Pancreas (tissue), 10 donors: Measurements from ENCODE around the gene ZNF722. TPM values are rescaled to one million over a fixed set of nuclear protein-coding genes. Genes with fewer than 3 reads are reported as not detected.

ENCODE experiments used
- ATAC-seq, 4 donors: fragments of 200-7000 bp; cut with Tn5 transposase; one replicate each; pipeline versions ENCODE4 v1.8.0 to v1.9.1; 2020; ENCODE audit warnings: mild to moderate bottlenecking in 4 of 4, moderate library complexity in 4 of 4
- DNase-seq, 6 donors: peaks; one replicate each; pipeline ENCODE4 v3.0.0-alpha.2; 2020
- FAIRE-seq: peaks from 2 replicates; lab custom pipeline; 2012; peaks lifted over from hg19 to GRCh38; lab: Jason Lieb, UNC
- H3K27ac ChIP-seq, 4 donors: fragments of 200-600 bp; sonication (generic); 1 replicate in 3 of 4; 2 replicates in 1 of 4; pipeline versions ENCODE4 v1.5.0 to v1.8.0; 2020
- H3K27me3 ChIP-seq, 4 donors: fragments of 200-600 bp; one replicate each; pipeline ENCODE4 v1.8.0; 2021
- H3K36me3 ChIP-seq, 3 donors: fragments of 200-600 bp; sonication (generic) in 1 of 3; one replicate each; pipeline versions ENCODE4 v1.5.0 to v1.8.0; 2020 to 2021
- H3K4me1 ChIP-seq, 3 donors: fragments of 200-600 bp; one replicate each; pipeline ENCODE4 v1.8.0; 2021
- H3K4me3 ChIP-seq, 4 donors: fragments of 200-600 bp; sonication (generic) in 2 of 4; one replicate each; pipeline versions ENCODE4 v1.5.0 to v1.8.0; 2020 to 2021
- H3K9me3 ChIP-seq, 4 donors: fragments of 200-600 bp; one replicate each; pipeline ENCODE4 v1.8.0; 2021
- WGBS, 2 donors: extraction: QIAGEN DNeasy Blood & Tissue Kit; methylation state at CpG; one replicate each; pipeline ENCODE4 v1.1.7; 2013; 5-methylcytosine and 5-hydroxymethylcytosine counted together
- intact Hi-C, 3 donors: fragments of 100-400 bp; cut with DNase I; formaldehyde crosslinking; loops; one replicate each; pipeline versions ENCODE4 v1.11.1 to v1.14.2; 2022
- polyA plus RNA-seq, 2 donors: library from polyadenylated mRNA; stranded (reverse); fragments of 200-250 nt; gene quantifications; one replicate each; pipeline ENCODE4 v1.2.3, GENCODE V29; 2013
- total RNA-seq, 6 donors: library from RNA; stranded (reverse); fragmentation: NEBNext Ultra II Directional in 4 of 6; extraction: Animal tissue kit (Norgen Biotek cat#: 25700) in 4 of 6; gene quantifications; one replicate each; pipeline versions ENCODE4 v1.2.1 to v1.2.4, GENCODE V29; 2021 to 2023
- TF ChIP-seq, protein P1 (sequence below), 4 donors: fragments of 200-600 bp; sonication (generic) in 3 of 4; IDR thresholded peaks; one replicate each; pipeline versions ENCODE4 v1.5.0 to v1.8.0; 2021; ENCODE audit warnings: antibody characterized with exemption in 4 of 4
- donor health status: healthy with polysubstance abuse.
- donor health status: DM: no; HTN: no; CAD: no; lungs with moderate emphysema.
- donor health status: DM: no; HTN: no; CAD: no.
- donor health status: control.
- donor health status: control.
- donor health status: Bipolar disorder and iron deficiency.
- donor health status: DM: yes; HTN: yes; CAD: no.
- donor health status: DM: no; HTN: no; CAD: no.
- donor health status: DM: no; HTN: no; CAD: no.
- donor health status: DM: yes; HTN: yes; CAD: no.

ZNF722 gene
- total and polyA plus RNA-seq, 8 donors: not detected

DNA sequence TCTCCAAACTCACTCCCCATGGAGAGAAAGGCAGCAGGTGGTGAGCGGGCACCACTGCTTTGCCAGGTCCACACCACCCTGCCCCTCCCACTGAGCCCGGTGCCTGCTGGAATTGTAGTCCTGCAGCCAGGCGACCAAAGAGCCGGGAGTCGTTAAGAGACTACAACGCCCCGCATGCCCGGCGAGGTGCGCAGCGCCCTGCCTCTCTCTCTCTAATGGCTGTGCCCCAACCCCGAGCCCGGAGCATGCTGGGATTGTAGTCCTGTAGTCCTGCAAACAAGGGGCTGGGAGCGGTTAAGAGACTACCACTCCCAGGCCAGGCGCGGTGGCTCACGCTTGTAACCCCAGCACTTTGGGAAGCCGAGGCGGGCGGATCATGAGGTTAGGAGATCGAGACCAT, 38.4 kb downstream of the ZNF722 start:
- H3K27ac ChIP-seq: no peak overlapping the region
- no peak overlapping the region for H3K4me3 ChIP-seq
- no peaks in the 10 kb centered on the region for H3K27me3 ChIP-seq
- WGBS, 2 donors: 7 to 15% methylated on average over 21 of the region's 21 CpGs
- H3K9me3 ChIP-seq: no peaks in the 10 kb centered on the region
- intact Hi-C loops: no loop called here
- H3K36me3 ChIP-seq: no peaks in the 10 kb centered on the region
- ATAC-seq (peak in 3 of 4 donors; percentile 31 to 87 (median 48)), DNase-seq (peak in 1 of 6 donors; percentile 20), FAIRE-seq (no peak)
- H3K4me1 ChIP-seq: no peaks in the 10 kb centered on the region
- TF ChIP-seq, protein P1, sequence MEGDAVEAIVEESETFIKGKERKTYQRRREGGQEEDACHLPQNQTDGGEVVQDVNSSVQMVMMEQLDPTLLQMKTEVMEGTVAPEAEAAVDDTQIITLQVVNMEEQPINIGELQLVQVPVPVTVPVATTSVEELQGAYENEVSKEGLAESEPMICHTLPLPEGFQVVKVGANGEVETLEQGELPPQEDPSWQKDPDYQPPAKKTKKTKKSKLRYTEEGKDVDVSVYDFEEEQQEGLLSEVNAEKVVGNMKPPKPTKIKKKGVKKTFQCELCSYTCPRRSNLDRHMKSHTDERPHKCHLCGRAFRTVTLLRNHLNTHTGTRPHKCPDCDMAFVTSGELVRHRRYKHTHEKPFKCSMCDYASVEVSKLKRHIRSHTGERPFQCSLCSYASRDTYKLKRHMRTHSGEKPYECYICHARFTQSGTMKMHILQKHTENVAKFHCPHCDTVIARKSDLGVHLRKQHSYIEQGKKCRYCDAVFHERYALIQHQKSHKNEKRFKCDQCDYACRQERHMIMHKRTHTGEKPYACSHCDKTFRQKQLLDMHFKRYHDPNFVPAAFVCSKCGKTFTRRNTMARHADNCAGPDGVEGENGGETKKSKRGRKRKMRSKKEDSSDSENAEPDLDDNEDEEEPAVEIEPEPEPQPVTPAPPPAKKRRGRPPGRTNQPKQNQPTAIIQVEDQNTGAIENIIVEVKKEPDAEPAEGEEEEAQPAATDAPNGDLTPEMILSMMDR (IDR thresholded peaks at IDR 0.05): no peak

GRCh38 chr7:64045301-64046040, 46.8 kb downstream of the ZNF722 start, which contains the start of gene ZNF727:
Gene ZNF727, plus strand, starts transcription at chr7:64045434. Its CDS starts 188 bp downstream, at chr7:64045622.
- FAIRE-seq (no peak), ATAC-seq (peak; percentile 97 to 99 (median 98)), DNase-seq (peak; percentile 60 to 81 (median 74))
- TF ChIP-seq, protein P1 (IDR thresholded peaks at IDR 0.05): no peak
- intact Hi-C loops: no loop called here
- Histone ChIP-seq H3K36me3 (no peaks in the 10 kb centered on the region), H3K4me1 (no peaks in the 10 kb centered on the region), H3K9me3 (no peaks in the 10 kb centered on the region), H3K4me3 (peak within 1 kb of the TSS; percentile 29 to 51 (median 40)), H3K27me3 (no peaks in the 10 kb centered on the region), H3K27ac (peak within 1 kb of the TSS; percentile 25 to 79 (median 44))
- 1 to 8% methylated on average over 33 of the region's 33 CpGs for WGBS, 2 donors

DNA sequence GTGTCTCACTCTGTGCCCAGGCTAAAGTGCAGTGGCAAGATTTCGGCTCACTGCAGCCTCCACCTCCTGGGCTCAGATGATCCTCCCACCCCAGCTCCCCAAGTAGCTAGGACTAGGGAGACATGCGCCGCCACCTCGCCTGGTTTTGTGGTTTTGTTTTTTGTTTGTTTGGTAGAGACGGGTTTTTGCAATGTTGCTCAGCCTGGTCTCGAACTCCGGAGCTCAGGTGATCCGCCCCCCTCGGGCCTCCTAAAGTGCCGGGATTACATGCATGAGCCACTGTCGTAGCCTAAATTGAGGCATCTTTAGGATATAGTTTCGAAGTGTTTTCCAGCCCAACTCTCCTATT, 47.4 kb downstream of the ZNF722 start:
- Histone ChIP-seq H3K4me3 (peak overlapping the region; percentile 29 to 51 (median 40)), H3K27ac (peak overlapping the region in 3 of 4 donors; percentile 41 to 79 (median 46)), H3K4me1 (no peaks in the 10 kb centered on the region), H3K27me3 (no peaks in the 10 kb centered on the region), H3K36me3 (no peaks in the 10 kb centered on the region), H3K9me3 (no peaks in the 10 kb centered on the region)
- intact Hi-C loops: no loop called here
- WGBS, 2 donors: 9 to 12% methylated on average over 12 of the region's 12 CpGs
- ATAC-seq (peak; percentile 9 to 22 (median 18)), FAIRE-seq (no peak), DNase-seq (no peak)
- TF ChIP-seq, protein P1 (IDR thresholded peaks at IDR 0.05): no peak

Other genes with a start within 250 kb of the ZNF722 start
- gene ZNF727, start 46.6 kb downstream of the ZNF722 start, total RNA-seq: 1 to 10 TPM; 1.4 to 5.0 (median 2.1) TPM
- under 1 TPM; 0.34 to 0.68 TPM for gene ZNF727, start 46.6 kb downstream of the ZNF722 start, polyA plus RNA-seq
- gene ZNF735, start 208.4 kb downstream of the ZNF722 start, total RNA-seq: not detected
- gene ZNF735, start 208.4 kb downstream of the ZNF722 start, polyA plus RNA-seq: not detected
- gene ZNF679, start 229.6 kb downstream of the ZNF722 start, total RNA-seq: not detected
- gene ZNF679, start 229.6 kb downstream of the ZNF722 start, polyA plus RNA-seq: not detected